Measurements from ENCODE around the gene FLT3.

GRCh38 chr13:27977476-27978300 is 122.7 kb downstream of the FLT3 start:
- TF ChIP-seq CTCF (IDR thresholded peaks at IDR 0.05; ENCODE audit: insufficient read depth, low read length, poor library complexity, severe bottlenecking) (no peak), EZH2phosphoT487 (conservative IDR thresholded peaks at IDR 0.05; ENCODE audit: low read length) (no peak)
